GM19025 (cell line): Measurements from ENCODE around the gene HNRNPDL.
"Not testable (repeated sequence)": the region's sequence is repeated elsewhere in the genome, so short reads cannot be mapped to it uniquely, and the experiment has no call there.

Experiments
- ATAC-seq: cut with Tn5 transposase; IDR thresholded peaks from one replicate; pipeline ENCODE4 v1.9.1; 2021; ENCODE audit warnings: mild to moderate bottlenecking, low read depth, moderate library complexity; ENCODE audit not compliant: unreplicated experiment

HNRNPDL gene

GRCh38 chr4:82434949-82435348, 4.7 kb upstream of the HNRNPDL start:
- ATAC-seq: no peak

- no peak for ATAC-seq
These were observed 3.5 kb upstream of the HNRNPDL start for GRCh38 chr4:82433791-82434190.

GRCh38 chr4:82432596-82432995, 2.3 kb upstream of the HNRNPDL start:
- no peak for ATAC-seq

GRCh38 chr4:82431831-82432230, 1.6 kb upstream of the HNRNPDL start:
- ATAC-seq: no peak

GRCh38 chr4:82430964-82431745, 893 bp upstream of the HNRNPDL start:
- no peak for ATAC-seq

- ATAC-seq: peak; percentile 17
These were observed 502 bp downstream of the HNRNPDL start for GRCh38 chr4:82429728-82430192.

- peak; percentile 46 for ATAC-seq
These were observed 1.1 kb downstream of the HNRNPDL start for GRCh38 chr4:82428969-82429727.

GRCh38 chr4:82428526-82428968, 1.7 kb downstream of the HNRNPDL start:
- no peak for ATAC-seq

- ATAC-seq: no peak
These were observed 4.8 kb downstream of the HNRNPDL start for GRCh38 chr4:82425478-82425877.

- ATAC-seq: no peak
These were observed 6.8 kb downstream of the HNRNPDL start for GRCh38 chr4:82423245-82424054.

- ATAC-seq: no peak
These were observed 7.6 kb downstream of the HNRNPDL start for GRCh38 chr4:82422616-82423015.

- ATAC-seq: no peak
These were observed 8.3 kb downstream of the HNRNPDL start for GRCh38 chr4:82421796-82422560.

GRCh38 chr4:82419451-82419850, 10.8 kb downstream of the HNRNPDL start:
- ATAC-seq: no peak

- no peak for ATAC-seq
These were observed 14.3 kb downstream of the HNRNPDL start for GRCh38 chr4:82415922-82416365.

- not testable (repeated sequence) for ATAC-seq
These were observed 15.2 kb downstream of the HNRNPDL start for GRCh38 chr4:82415061-82415460.

- ATAC-seq: no peak
These were observed 26.5 kb downstream of the HNRNPDL start for GRCh38 chr4:82403725-82404124.

GRCh38 chr4:82402196-82402775, 28.0 kb downstream of the HNRNPDL start:
- no peak for ATAC-seq

GRCh38 chr4:82401600-82401999, 28.7 kb downstream of the HNRNPDL start:
- ATAC-seq: no peak

GRCh38 chr4:82398263-82398662, 32.0 kb downstream of the HNRNPDL start:
- ATAC-seq: no peak

- no peak for ATAC-seq
These were observed 32.7 kb downstream of the HNRNPDL start for GRCh38 chr4:82397527-82397926.
